OCI-LY7 (cell line): ENCODE measurements around the gene HJURP.

ENCODE experiments used
- EZH2phosphoT487 ChIP-seq: fragments of 200-600 bp; sonication (generic); IDR thresholded peaks from 2 replicates; pipeline ENCODE4 v1.6.1; 2018; ENCODE audit warnings: low read depth, borderline replicate concordance, mild to moderate bottlenecking, mixed run types, antibody characterized with exemption, low read length, moderate library complexity, mixed read lengths
- TF ChIP-seq, protein P1 (sequence below): fragments of 200-600 bp; sonication (generic); conservative IDR thresholded peaks from 2 replicates; pipeline ENCODE4 v1.5.1; 2014; ENCODE audit warnings: mild to moderate bottlenecking, antibody characterized with exemption, low read length, moderate library complexity, mixed read lengths

DNA sequence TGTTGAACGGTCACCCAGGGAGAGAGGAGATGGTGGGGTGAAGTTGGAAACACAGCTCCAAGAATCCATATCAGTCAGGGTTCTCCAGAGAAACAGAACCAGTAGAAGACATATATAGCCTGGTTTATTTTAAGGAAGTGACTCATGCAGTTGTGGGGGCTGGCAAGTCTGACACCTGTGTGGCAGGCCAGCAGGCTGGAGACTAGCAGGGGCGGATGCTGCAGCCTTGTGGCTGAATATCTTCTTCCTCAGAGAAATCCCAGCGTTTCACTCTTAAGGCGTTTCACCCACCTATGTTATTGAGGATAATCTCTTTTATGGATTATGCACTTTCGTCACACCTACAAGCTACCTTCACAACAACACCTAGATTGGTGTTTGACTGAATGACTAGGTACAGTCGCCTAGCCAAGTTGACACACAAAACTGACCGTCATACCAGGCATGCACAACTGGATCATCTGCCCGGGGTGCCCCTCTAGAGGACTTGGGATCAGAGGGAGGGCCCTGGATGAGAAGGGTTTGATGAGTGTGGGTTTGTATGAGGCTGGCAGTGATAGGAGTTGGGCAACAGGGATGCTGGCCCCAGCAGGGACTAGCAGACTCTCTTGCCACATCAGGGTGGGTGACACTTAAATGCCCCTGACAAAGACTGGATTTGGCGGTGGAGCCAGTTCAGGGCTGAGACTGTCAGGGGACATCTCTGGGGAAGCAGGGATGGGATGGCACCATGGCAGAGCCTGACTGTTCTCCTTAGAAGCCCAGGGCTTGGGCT lies 52.8 kb downstream of the HJURP start:
- TF ChIP-seq, protein P1, sequence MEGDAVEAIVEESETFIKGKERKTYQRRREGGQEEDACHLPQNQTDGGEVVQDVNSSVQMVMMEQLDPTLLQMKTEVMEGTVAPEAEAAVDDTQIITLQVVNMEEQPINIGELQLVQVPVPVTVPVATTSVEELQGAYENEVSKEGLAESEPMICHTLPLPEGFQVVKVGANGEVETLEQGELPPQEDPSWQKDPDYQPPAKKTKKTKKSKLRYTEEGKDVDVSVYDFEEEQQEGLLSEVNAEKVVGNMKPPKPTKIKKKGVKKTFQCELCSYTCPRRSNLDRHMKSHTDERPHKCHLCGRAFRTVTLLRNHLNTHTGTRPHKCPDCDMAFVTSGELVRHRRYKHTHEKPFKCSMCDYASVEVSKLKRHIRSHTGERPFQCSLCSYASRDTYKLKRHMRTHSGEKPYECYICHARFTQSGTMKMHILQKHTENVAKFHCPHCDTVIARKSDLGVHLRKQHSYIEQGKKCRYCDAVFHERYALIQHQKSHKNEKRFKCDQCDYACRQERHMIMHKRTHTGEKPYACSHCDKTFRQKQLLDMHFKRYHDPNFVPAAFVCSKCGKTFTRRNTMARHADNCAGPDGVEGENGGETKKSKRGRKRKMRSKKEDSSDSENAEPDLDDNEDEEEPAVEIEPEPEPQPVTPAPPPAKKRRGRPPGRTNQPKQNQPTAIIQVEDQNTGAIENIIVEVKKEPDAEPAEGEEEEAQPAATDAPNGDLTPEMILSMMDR: peak; percentile 39
- no peak for TF ChIP-seq EZH2phosphoT487
